Nucleus accumbens (tissue), 56 donors: ENCODE results near the gene BRINP2.
A peak's percentile ranks its signal among the peaks of the same experiment; 100 is the strongest.

Experiments used
- DNase-seq, 56 donors: peaks; one replicate each; lab custom pipeline; 2025; lab: John Stamatoyannopoulos, UW

BRINP2 gene

GRCh38 chr1:177256153-177257075 lies 85.7 kb downstream of the BRINP2 start:
- DNase-seq, result peak in 48 of 56 donors; percentile 1 to 78 (median 44)

- no peak for DNase-seq
These were observed 86.4 kb downstream of the BRINP2 start for GRCh38 chr1:177257128-177257527.

- DNase-seq, result no peak
These were observed 86.8 kb downstream of the BRINP2 start for GRCh38 chr1:177257576-177257975.

- no peak for DNase-seq
These were observed 100.1 kb downstream of the BRINP2 start for GRCh38 chr1:177270863-177271262.

- no peak for DNase-seq
These were observed 102.4 kb downstream of the BRINP2 start for GRCh38 chr1:177273141-177273540.

GRCh38 chr1:177274687-177275211 lies 104.0 kb downstream of the BRINP2 start:
- DNase-seq, result peak in 1 of 56 donors; percentile 32

- DNase-seq, result no peak
These were observed 105.0 kb downstream of the BRINP2 start for GRCh38 chr1:177275736-177276135.

- no peak for DNase-seq
These were observed 108.0 kb downstream of the BRINP2 start for GRCh38 chr1:177278626-177279390.

GRCh38 chr1:177281901-177282300 lies 111.1 kb downstream of the BRINP2 start:
- peak in 40 of 56 donors; percentile 17 to 73 (median 40) for DNase-seq

- DNase-seq, result no peak
These were observed 112.2 kb downstream of the BRINP2 start for GRCh38 chr1:177282976-177283375.

- no peak for DNase-seq
These were observed 112.6 kb downstream of the BRINP2 start for GRCh38 chr1:177283380-177283779.

- no peak for DNase-seq
These were observed 115.6 kb downstream of the BRINP2 start for GRCh38 chr1:177286396-177286795.

- no peak for DNase-seq
These were observed 116.5 kb downstream of the BRINP2 start for GRCh38 chr1:177287270-177287669.

- no peak for DNase-seq
These were observed 117.2 kb downstream of the BRINP2 start for GRCh38 chr1:177287994-177288393.

GRCh38 chr1:177289532-177289931 lies 118.8 kb downstream of the BRINP2 start:
- DNase-seq, result no peak

- no peak for DNase-seq
These were observed 129.7 kb downstream of the BRINP2 start for GRCh38 chr1:177300431-177300830.

GRCh38 chr1:177301425-177302124 lies 130.8 kb downstream of the BRINP2 start:
- DNase-seq, result peak in 1 of 56 donors; percentile 17

GRCh38 chr1:177302357-177303044 lies 131.7 kb downstream of the BRINP2 start:
- DNase-seq, result peak in 33 of 56 donors; percentile 17 to 70 (median 42)

- peak in 18 of 56 donors; percentile 7 to 76 (median 36) for DNase-seq
These were observed 134.6 kb downstream of the BRINP2 start for GRCh38 chr1:177305040-177306018.
